ENCODE data around the gene PAH. TPM values are rescaled to one million over a fixed set of nuclear protein-coding genes. Genes with fewer than 3 reads are reported as not detected.
A peak's percentile ranks its signal among the peaks of the same experiment; 100 is the strongest.

PAH gene
- total and polyA plus RNA-seq, 2 of the 13 experiments (the other 11 are each of a cell fraction or from before 2014, with no cell fraction given), result 192 to 451 TPM

- TF ChIP-seq SUZ12 (IDR thresholded peaks at IDR 0.05; ENCODE audit: low read depth, low read length), result no peak
- TF ChIP-seq HNRNPK (IDR thresholded peaks at IDR 0.05; ENCODE audit: low read depth, low read length, poor library complexity, severe bottlenecking), result no peak
- TF ChIP-seq ISX (CRISPR knock-in tag; conservative IDR thresholded peaks at IDR 0.05), result peak; percentile 67; the same call in 1 of the 2 replicates
- TF ChIP-seq ZNF781 (CRISPR knock-in tag; IDR thresholded peaks at IDR 0.05; ENCODE audit: borderline replicate concordance, not compliant biosample characterization), result peak; percentile 49
- peak; percentile 61; the same call in 1 of the 2 replicates for TF ChIP-seq ZNF768 (CRISPR knock-in tag; IDR thresholded peaks at IDR 0.05)
- TF ChIP-seq SOX13 (IDR thresholded peaks at IDR 0.05), result no peak
- peak in 1 of 2 experiments; percentile 36; a peak in 1 of 4 replicates for TF ChIP-seq SOX13 (CRISPR knock-in tag; conservative IDR thresholded peaks at IDR 0.05 in 1 of 2, IDR thresholded peaks at IDR 0.05 in 1 of 2)
- peak; percentile 46; the same call in 1 of the 2 replicates for TF ChIP-seq ARID5B (CRISPR knock-in tag; IDR thresholded peaks at IDR 0.05)
- peak; percentile 50; the same call in 1 of the 2 replicates for TF ChIP-seq RXRB (CRISPR knock-in tag; IDR thresholded peaks at IDR 0.05; ENCODE audit: borderline replicate concordance)
- TF ChIP-seq, protein P1, sequence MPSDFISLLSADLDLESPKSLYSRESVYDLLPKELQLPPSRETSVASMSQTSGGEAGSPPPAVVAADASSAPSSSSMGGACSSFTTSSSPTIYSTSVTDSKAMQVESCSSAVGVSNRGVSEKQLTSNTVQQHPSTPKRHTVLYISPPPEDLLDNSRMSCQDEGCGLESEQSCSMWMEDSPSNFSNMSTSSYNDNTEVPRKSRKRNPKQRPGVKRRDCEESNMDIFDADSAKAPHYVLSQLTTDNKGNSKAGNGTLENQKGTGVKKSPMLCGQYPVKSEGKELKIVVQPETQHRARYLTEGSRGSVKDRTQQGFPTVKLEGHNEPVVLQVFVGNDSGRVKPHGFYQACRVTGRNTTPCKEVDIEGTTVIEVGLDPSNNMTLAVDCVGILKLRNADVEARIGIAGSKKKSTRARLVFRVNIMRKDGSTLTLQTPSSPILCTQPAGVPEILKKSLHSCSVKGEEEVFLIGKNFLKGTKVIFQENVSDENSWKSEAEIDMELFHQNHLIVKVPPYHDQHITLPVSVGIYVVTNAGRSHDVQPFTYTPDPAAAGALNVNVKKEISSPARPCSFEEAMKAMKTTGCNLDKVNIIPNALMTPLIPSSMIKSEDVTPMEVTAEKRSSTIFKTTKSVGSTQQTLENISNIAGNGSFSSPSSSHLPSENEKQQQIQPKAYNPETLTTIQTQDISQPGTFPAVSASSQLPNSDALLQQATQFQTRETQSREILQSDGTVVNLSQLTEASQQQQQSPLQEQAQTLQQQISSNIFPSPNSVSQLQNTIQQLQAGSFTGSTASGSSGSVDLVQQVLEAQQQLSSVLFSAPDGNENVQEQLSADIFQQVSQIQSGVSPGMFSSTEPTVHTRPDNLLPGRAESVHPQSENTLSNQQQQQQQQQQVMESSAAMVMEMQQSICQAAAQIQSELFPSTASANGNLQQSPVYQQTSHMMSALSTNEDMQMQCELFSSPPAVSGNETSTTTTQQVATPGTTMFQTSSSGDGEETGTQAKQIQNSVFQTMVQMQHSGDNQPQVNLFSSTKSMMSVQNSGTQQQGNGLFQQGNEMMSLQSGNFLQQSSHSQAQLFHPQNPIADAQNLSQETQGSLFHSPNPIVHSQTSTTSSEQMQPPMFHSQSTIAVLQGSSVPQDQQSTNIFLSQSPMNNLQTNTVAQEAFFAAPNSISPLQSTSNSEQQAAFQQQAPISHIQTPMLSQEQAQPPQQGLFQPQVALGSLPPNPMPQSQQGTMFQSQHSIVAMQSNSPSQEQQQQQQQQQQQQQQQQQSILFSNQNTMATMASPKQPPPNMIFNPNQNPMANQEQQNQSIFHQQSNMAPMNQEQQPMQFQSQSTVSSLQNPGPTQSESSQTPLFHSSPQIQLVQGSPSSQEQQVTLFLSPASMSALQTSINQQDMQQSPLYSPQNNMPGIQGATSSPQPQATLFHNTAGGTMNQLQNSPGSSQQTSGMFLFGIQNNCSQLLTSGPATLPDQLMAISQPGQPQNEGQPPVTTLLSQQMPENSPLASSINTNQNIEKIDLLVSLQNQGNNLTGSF (CRISPR knock-in tag; IDR thresholded peaks at IDR 0.05), result peak; percentile 84; the same call in 1 of the 2 replicates
- TF ChIP-seq, protein P2, sequence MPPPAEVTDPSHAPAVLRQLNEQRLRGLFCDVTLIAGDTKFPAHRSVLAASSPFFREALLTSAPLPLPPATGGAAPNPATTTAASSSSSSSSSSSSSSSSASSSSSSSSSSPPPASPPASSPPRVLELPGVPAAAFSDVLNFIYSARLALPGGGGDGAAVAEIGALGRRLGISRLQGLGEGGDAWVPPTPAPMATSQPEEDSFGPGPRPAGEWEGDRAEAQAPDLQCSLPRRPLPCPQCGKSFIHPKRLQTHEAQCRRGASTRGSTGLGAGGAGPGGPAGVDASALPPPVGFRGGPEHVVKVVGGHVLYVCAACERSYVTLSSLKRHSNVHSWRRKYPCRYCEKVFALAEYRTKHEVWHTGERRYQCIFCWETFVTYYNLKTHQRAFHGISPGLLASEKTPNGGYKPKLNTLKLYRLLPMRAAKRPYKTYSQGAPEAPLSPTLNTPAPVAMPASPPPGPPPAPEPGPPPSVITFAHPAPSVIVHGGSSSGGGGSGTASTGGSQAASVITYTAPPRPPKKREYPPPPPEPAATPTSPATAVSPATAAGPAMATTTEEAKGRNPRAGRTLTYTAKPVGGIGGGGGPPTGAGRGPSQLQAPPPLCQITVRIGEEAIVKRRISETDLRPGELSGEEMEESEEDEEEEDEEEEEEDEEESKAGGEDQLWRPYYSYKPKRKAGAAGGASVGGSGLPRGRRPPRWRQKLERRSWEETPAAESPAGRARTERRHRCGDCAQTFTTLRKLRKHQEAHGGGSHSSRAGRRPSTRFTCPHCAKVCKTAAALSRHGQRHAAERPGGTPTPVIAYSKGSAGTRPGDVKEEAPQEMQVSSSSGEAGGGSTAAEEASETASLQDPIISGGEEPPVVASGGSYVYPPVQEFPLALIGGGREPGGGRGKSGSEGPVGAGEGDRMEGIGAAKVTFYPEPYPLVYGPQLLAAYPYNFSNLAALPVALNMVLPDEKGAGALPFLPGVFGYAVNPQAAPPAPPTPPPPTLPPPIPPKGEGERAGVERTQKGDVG (CRISPR knock-in tag; IDR thresholded peaks at IDR 0.05; ENCODE audit: borderline replicate concordance), result no peak
- 0 out of 2 replicates have a peak, but pooled peaks have one; percentile 46 for TF ChIP-seq ZNF33B (CRISPR knock-in tag; IDR thresholded peaks at IDR 0.05)
- peak; percentile 36 for TF ChIP-seq HNRNPLL (IDR thresholded peaks at IDR 0.05; ENCODE audit: low read depth, low read length, poor library complexity, severe bottlenecking)
Observed at GRCh38 chr12:102824218-102824835, 92.7 kb downstream of the PAH start (continued).

Measured in HepG2 (cell line).